Kidney tubule cell (primary cell): Measurements from ENCODE around the gene SPIB.
A peak's percentile ranks its signal among the peaks of the same experiment; 100 is the strongest.

Experiments
- DNase-seq: peaks from one replicate; pipeline ENCODE4 v3.0.0-alpha.2; 2018; ENCODE audit warnings: low spot score

SPIB gene

GRCh38 chr19:50468818-50469217 lies 50.1 kb downstream of the SPIB start:
- DNase-seq, result no peak

GRCh38 chr19:50473336-50473735 lies 54.6 kb downstream of the SPIB start:
- peak; percentile 24 for DNase-seq

- no peak for DNase-seq
Measured at GRCh38 chr19:50475101-50475568, 56.4 kb downstream of the SPIB start.

- DNase-seq, result no peak
Measured at GRCh38 chr19:50475736-50476223, 57.0 kb downstream of the SPIB start.

- DNase-seq, result peak; percentile 96
Measured at GRCh38 chr19:50476224-50476906, 57.6 kb downstream of the SPIB start, which contains the start of the genes EMC10 and GARIN5A. Gene EMC10 (plus strand): TSS chr19:50476507. CDS start chr19:50476545, 38 bp downstream. Gene GARIN5A (minus strand): TSS chr19:50476848. CDS start chr19:50476388, 460 bp downstream.

GRCh38 chr19:50476907-50477238 lies 58.1 kb downstream of the SPIB start:
- no peak for DNase-seq

GRCh38 chr19:50477751-50478515 lies 59.2 kb downstream of the SPIB start:
- DNase-seq, result no peak

GRCh38 chr19:50478901-50479715 lies 60.4 kb downstream of the SPIB start:
- no peak for DNase-seq

GRCh38 chr19:50479761-50480251 lies 61.1 kb downstream of the SPIB start:
- no peak for DNase-seq

GRCh38 chr19:50480281-50481111 lies 61.8 kb downstream of the SPIB start:
- DNase-seq, result no peak
